ENCODE measurements around the gene PLCG2. TPM values are rescaled to one million over a fixed set of nuclear protein-coding genes. Genes with fewer than 3 reads are reported as not detected.

PLCG2 gene
- total and polyA plus RNA-seq, 9 donors, result 3.3 to 16.4 (median 5.6) TPM

- Histone ChIP-seq H3K27ac (no peak overlapping the region), H3K9me3 (no peaks in the 10 kb centered on the region), H3K4me3 (no peak overlapping the region), H3K36me3 (no peaks in the 10 kb centered on the region), H3K27me3 (no peaks in the 10 kb centered on the region), H3K4me1 (ENCODE audit: insufficient read depth) (peaks cover 3% of the 10 kb centered on the region)
- intact Hi-C loops (cut with DNase I), result no loop called here
- TF ChIP-seq EP300 (IDR thresholded peaks at IDR 0.05) (no peak), POLR2A (IDR thresholded peaks at IDR 0.05) (no peak)
- TF ChIP-seq, protein P1, sequence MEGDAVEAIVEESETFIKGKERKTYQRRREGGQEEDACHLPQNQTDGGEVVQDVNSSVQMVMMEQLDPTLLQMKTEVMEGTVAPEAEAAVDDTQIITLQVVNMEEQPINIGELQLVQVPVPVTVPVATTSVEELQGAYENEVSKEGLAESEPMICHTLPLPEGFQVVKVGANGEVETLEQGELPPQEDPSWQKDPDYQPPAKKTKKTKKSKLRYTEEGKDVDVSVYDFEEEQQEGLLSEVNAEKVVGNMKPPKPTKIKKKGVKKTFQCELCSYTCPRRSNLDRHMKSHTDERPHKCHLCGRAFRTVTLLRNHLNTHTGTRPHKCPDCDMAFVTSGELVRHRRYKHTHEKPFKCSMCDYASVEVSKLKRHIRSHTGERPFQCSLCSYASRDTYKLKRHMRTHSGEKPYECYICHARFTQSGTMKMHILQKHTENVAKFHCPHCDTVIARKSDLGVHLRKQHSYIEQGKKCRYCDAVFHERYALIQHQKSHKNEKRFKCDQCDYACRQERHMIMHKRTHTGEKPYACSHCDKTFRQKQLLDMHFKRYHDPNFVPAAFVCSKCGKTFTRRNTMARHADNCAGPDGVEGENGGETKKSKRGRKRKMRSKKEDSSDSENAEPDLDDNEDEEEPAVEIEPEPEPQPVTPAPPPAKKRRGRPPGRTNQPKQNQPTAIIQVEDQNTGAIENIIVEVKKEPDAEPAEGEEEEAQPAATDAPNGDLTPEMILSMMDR (IDR thresholded peaks at IDR 0.05), result no peak
- no peak for DNase-seq
- WGBS, 3 donors, result 13 to 28% (median 16%) methylated on average over 3 of the region's 3 CpGs
Observed at GRCh38 chr16:81784072-81784795, 5.1 kb downstream of the PLCG2 start.

- no peaks in the 10 kb centered on the region for H3K27me3 ChIP-seq
- no peak for DNase-seq
- 52 to 63% (median 54%) methylated on average over 7 of the region's 7 CpGs for WGBS, 3 donors
- H3K36me3 ChIP-seq, result no peaks in the 10 kb centered on the region
- intact Hi-C loops (cut with DNase I), result no loop called here
- no peak overlapping the region for H3K27ac ChIP-seq
- TF ChIP-seq POLR2A (IDR thresholded peaks at IDR 0.05), result no peak
- no peak for TF ChIP-seq EP300 (IDR thresholded peaks at IDR 0.05)
- no peak overlapping the region for H3K4me3 ChIP-seq
- no peaks in the 10 kb centered on the region for H3K4me1 ChIP-seq (ENCODE audit: insufficient read depth)
- H3K9me3 ChIP-seq, result no peaks in the 10 kb centered on the region
Observed at GRCh38 chr16:81785138-81785924, 6.2 kb downstream of the PLCG2 start.

GRCh38 chr16:81786321-81786720 is 7.2 kb downstream of the PLCG2 start:
- DNase-seq, result no peak
- 42 to 56% (median 42%) methylated on average over 6 of the region's 6 CpGs for WGBS, 3 donors
- TF ChIP-seq POLR2A (IDR thresholded peaks at IDR 0.05) (no peak), EP300 (IDR thresholded peaks at IDR 0.05) (no peak)
- TF ChIP-seq, protein P1 (IDR thresholded peaks at IDR 0.05), result no peak
- Histone ChIP-seq H3K9me3 (no peaks in the 10 kb centered on the region), H3K4me3 (no peak overlapping the region), H3K4me1 (ENCODE audit: insufficient read depth) (no peaks in the 10 kb centered on the region), H3K36me3 (no peaks in the 10 kb centered on the region), H3K27ac (no peak overlapping the region), H3K27me3 (no peaks in the 10 kb centered on the region)
- intact Hi-C loops (cut with DNase I), result no loop called here

DNA sequence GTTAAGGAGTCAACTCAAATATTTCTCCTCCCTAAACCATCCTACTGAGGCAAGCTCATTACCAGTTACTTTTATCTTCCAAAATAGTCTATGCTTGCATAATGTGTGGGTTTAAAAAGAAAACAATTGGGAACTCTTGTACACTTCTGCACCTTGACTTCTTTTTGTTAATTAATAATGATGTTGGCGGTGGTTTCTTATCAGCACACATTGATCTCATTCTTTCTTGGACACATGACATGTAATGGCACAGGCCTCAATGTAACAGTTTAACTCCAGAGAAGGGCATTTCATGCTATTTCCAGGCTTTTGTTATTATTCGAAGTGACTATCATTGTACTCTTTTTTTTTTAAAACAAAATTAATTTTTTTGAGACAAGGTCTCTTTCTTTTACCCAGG is 7.8 kb downstream of the PLCG2 start:
- no peaks in the 10 kb centered on the region for H3K9me3 ChIP-seq
- H3K27ac ChIP-seq, result no peak overlapping the region
- DNase-seq, result no peak
- H3K4me1 ChIP-seq (ENCODE audit: insufficient read depth), result no peaks in the 10 kb centered on the region
- WGBS, 3 donors, result 32 to 48% (median 37%) methylated on average over 2 of the region's 2 CpGs
- TF ChIP-seq EP300 (IDR thresholded peaks at IDR 0.05), result no peak
- TF ChIP-seq POLR2A (IDR thresholded peaks at IDR 0.05), result no peak
- TF ChIP-seq, protein P1 (IDR thresholded peaks at IDR 0.05), result no peak
- intact Hi-C loops (cut with DNase I), result no loop called here
- no peaks in the 10 kb centered on the region for H3K36me3 ChIP-seq
- no peak overlapping the region for H3K4me3 ChIP-seq
- H3K27me3 ChIP-seq, result no peaks in the 10 kb centered on the region

DNA sequence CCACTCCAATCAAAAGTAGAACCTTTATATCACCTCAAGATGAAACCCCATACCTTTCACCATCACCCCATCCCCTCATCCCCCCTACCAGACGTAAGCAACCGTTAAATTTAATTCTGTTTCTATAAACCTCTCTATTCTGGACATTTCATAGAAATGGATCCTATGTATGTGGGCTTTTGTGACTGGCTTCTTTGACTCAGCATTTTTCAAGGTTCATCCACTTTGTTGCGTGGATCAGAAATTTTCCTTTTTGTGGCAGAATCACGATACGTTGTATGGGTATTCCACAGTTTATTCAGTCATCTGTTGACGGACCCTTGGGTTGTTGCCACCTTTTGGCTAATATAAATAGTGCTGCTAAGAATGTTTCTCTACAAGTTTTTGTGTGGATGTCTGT is 8.6 kb downstream of the PLCG2 start:
- no peak for DNase-seq
- Histone ChIP-seq H3K9me3 (no peaks in the 10 kb centered on the region), H3K27me3 (no peaks in the 10 kb centered on the region), H3K4me3 (no peak overlapping the region), H3K27ac (no peak overlapping the region), H3K36me3 (no peaks in the 10 kb centered on the region), H3K4me1 (ENCODE audit: insufficient read depth) (no peaks in the 10 kb centered on the region)
- intact Hi-C loops (cut with DNase I), result no loop called here
- WGBS, 3 donors, result 75 to 81% (median 81%) methylated on average over 6 of the region's 6 CpGs
- TF ChIP-seq, protein P1 (IDR thresholded peaks at IDR 0.05), result no peak
- TF ChIP-seq POLR2A (IDR thresholded peaks at IDR 0.05) (no peak), EP300 (IDR thresholded peaks at IDR 0.05) (no peak)

All from ovary (tissue), 9 donors.